ENCODE measurements around the gene ZKSCAN1. TPM values are rescaled to one million over a fixed set of nuclear protein-coding genes. Genes with fewer than 3 reads are reported as not detected.

The ZKSCAN1 gene
- total RNA-seq, 2 experiments from 2014 or later = 42.3 to 45.0 TPM

GRCh38 chr7:100051611-100052010 lies 36.2 kb downstream of the ZKSCAN1 start:
- Mint-ChIP-seq H3K4me3 (peak overlapping the region; percentile 81), H3K4me1 (ENCODE audit: low read depth) (peaks cover 25% of the 10 kb centered on the region), H3K27me3 (no peaks in the 10 kb centered on the region), H3K27ac (peak overlapping the region; percentile 68), H3K36me3 (ENCODE audit: low read depth) (no peaks in the 10 kb centered on the region), H3K9me3 (no peaks in the 10 kb centered on the region)
- H3K36me3 ChIP-seq (ENCODE audit: insufficient read depth, low read length) = no peaks in the 10 kb centered on the region
- intact Hi-C loops (cut with DNase I, micrococcal nuclease) = loop anchor here (5.0 to 10.0 kb wide), 5 partner anchors 54 to 137 kb away; partner anchors contain the start of genes TRIM4 (in 2 of the 2) and AZGP1 (in 1 of the 2)
- no peak overlapping the region for H3K4me3 ChIP-seq (ENCODE audit: low read length)
- peaks cover 16% of the 10 kb centered on the region for H3K4me1 ChIP-seq (ENCODE audit: insufficient read depth, low read length)
- TF ChIP-seq, protein P1, sequence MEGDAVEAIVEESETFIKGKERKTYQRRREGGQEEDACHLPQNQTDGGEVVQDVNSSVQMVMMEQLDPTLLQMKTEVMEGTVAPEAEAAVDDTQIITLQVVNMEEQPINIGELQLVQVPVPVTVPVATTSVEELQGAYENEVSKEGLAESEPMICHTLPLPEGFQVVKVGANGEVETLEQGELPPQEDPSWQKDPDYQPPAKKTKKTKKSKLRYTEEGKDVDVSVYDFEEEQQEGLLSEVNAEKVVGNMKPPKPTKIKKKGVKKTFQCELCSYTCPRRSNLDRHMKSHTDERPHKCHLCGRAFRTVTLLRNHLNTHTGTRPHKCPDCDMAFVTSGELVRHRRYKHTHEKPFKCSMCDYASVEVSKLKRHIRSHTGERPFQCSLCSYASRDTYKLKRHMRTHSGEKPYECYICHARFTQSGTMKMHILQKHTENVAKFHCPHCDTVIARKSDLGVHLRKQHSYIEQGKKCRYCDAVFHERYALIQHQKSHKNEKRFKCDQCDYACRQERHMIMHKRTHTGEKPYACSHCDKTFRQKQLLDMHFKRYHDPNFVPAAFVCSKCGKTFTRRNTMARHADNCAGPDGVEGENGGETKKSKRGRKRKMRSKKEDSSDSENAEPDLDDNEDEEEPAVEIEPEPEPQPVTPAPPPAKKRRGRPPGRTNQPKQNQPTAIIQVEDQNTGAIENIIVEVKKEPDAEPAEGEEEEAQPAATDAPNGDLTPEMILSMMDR (IDR thresholded peaks at IDR 0.05) = no peak
- CTCF ChIA-PET = no interaction called here
- H3K27ac ChIP-seq (ENCODE audit: low read depth in 1 of 2, low read length in 2 of 2) = no peak overlapping the region
- POLR2A ChIA-PET = no interaction called here
- ATAC-seq (ENCODE audit: poor library complexity) = no peak
- no peak for DNase-seq
- no peaks in the 10 kb centered on the region for H3K9me3 ChIP-seq (ENCODE audit: control insufficient read depth in 1 of 2, insufficient read depth in 1 of 2, low read length in 2 of 2)
- H3K27me3 ChIP-seq (ENCODE audit: control insufficient read depth in 1 of 2, insufficient read depth in 2 of 2, low read length in 2 of 2) = no peaks in the 10 kb centered on the region

DNA sequence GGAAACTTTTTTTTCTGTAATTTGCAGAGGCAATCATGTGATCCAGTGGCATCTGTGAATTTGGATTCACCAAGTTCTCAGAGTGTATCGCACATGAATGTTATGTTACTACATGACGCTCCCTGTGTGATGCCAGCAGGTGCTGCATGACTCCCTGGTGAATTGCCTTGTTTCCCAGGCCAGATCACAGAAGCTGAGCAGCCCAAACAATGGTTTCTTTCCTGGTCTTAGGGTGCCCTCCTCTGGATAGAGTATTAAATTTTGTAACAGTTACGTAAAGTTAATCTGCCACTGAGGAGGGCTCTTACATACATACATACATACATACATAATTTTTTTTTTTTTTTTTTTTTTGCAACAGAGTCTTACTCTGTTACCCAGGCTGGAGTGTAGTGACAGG lies 37.8 kb downstream of the ZKSCAN1 start:
- Mint-ChIP-seq H3K36me3 (ENCODE audit: low read depth) (peaks cover 8% of the 10 kb centered on the region), H3K4me1 (ENCODE audit: low read depth) (peaks cover 25% of the 10 kb centered on the region), H3K9me3 (no peaks in the 10 kb centered on the region), H3K27me3 (no peaks in the 10 kb centered on the region), H3K4me3 (peak overlapping the region; percentile 74), H3K27ac (peak overlapping the region; percentile 47)
- peak in 5 of 14 experiments; percentile 7 to 71 (median 49) for DNase-seq
- intact Hi-C loops (cut with DNase I, micrococcal nuclease) = loop anchor here (5.0 to 10.0 kb wide), 5 partner anchors 56 to 138 kb away; partner anchors contain the start of genes TRIM4 (in 2 of the 2) and AZGP1 (in 1 of the 2)
- ChIA-PET CTCF (interaction anchor here (0.8 to 1.3 kb wide), 2 partner anchors 16 to 74 kb away, joined by 3 to 4 read pairs; no protein-coding TSS in a partner anchor), POLR2A (no interaction called here)
- TF ChIP-seq, protein P1 (IDR thresholded peaks at IDR 0.05) = no peak
- H3K4me3 ChIP-seq (ENCODE audit: low read length) = no peak overlapping the region
- no peaks in the 10 kb centered on the region for H3K27me3 ChIP-seq (ENCODE audit: control insufficient read depth in 1 of 2, insufficient read depth in 2 of 2, low read length in 2 of 2)
- peak; percentile 44 for ATAC-seq (ENCODE audit: poor library complexity)
- no peaks in the 10 kb centered on the region for H3K9me3 ChIP-seq (ENCODE audit: control insufficient read depth in 1 of 2, insufficient read depth in 1 of 2, low read length in 2 of 2)
- H3K4me1 ChIP-seq (ENCODE audit: insufficient read depth, low read length) = peaks cover 16% of the 10 kb centered on the region
- H3K36me3 ChIP-seq (ENCODE audit: insufficient read depth, low read length) = peaks cover 16% of the 10 kb centered on the region
- H3K27ac ChIP-seq (ENCODE audit: low read depth in 1 of 2, low read length in 2 of 2) = no peak overlapping the region

- Mint-ChIP-seq H3K4me1 (ENCODE audit: low read depth) (no peaks in the 10 kb centered on the region), H3K27ac (no peak overlapping the region), H3K4me3 (no peak overlapping the region), H3K27me3 (no peaks in the 10 kb centered on the region), H3K36me3 (ENCODE audit: low read depth) (peaks cover 32% of the 10 kb centered on the region), H3K9me3 (no peaks in the 10 kb centered on the region)
- TF ChIP-seq, protein P1 (IDR thresholded peaks at IDR 0.05) = no peak
- ChIA-PET POLR2A (no interaction called here), CTCF (no interaction called here)
- DNase-seq = no peak
- H3K36me3 ChIP-seq (ENCODE audit: insufficient read depth, low read length) = peaks cover 32% of the 10 kb centered on the region
- no peak for ATAC-seq (ENCODE audit: poor library complexity)
- intact Hi-C loops (cut with DNase I, micrococcal nuclease) = loop anchor here in 1 of 2 experiments (10.0 kb wide), 2 partner anchors 62 to 142 kb away; partner anchors contain the start of gene TRIM4
- no peaks in the 10 kb centered on the region for H3K9me3 ChIP-seq (ENCODE audit: control insufficient read depth in 1 of 2, insufficient read depth in 1 of 2, low read length in 2 of 2)
- no peaks in the 10 kb centered on the region for H3K4me1 ChIP-seq (ENCODE audit: insufficient read depth, low read length)
- H3K27me3 ChIP-seq (ENCODE audit: control insufficient read depth in 1 of 2, insufficient read depth in 2 of 2, low read length in 2 of 2) = no peaks in the 10 kb centered on the region
- no peak overlapping the region for H3K27ac ChIP-seq (ENCODE audit: low read depth in 1 of 2, low read length in 2 of 2)
- H3K4me3 ChIP-seq (ENCODE audit: low read length) = no peak overlapping the region
Measured at GRCh38 chr7:100057006-100057405, 41.6 kb downstream of the ZKSCAN1 start.
